H1 (cell line): ENCODE results near the gene ELMO1. TPM values are rescaled to one million over a fixed set of nuclear protein-coding genes. Genes with fewer than 3 reads are reported as not detected.

Experiments
- CTCF ChIA-PET: fragments of 300-600 bp; sonication (Branson Sonifier 250); formaldehyde crosslinking; loops from one replicate; lab custom pipeline; 2021; ENCODE audit not compliant: partially characterized antibody; lab: Charles Lee
- POLR2A ChIA-PET: fragments of 300-600 bp; sonication (Branson Sonifier 250); formaldehyde crosslinking; loops from one replicate; lab custom pipeline; 2021; ENCODE audit warnings: inconsistent platforms; ENCODE audit not compliant: partially characterized antibody; lab: Charles Lee
- DNase-seq, 2 experiments: peaks; one replicate each; pipeline versions ENCODE4 v3.0.0 to v3.0.0-alpha.2; 2010 to 2022; ENCODE audit warnings: low spot score in 2 of 2, low read depth in 1 of 2, mixed read lengths in 1 of 2
- FAIRE-seq: peaks from 2 replicates; lab custom pipeline; 2011; peaks lifted over from hg19 to GRCh38; lab: Jason Lieb, UNC
- H2AFZ ChIP-seq: 2 replicates; pipeline ENCODE4 v1.8.1; 2012; ENCODE audit warnings: low read length, inconsistent platforms
- H2AK5ac ChIP-seq: 2 replicates; pipeline ENCODE4 v1.6.1; 2013; ENCODE audit warnings: low read depth, low read length
- H2BK120ac ChIP-seq: replicated peaks from 2 replicates; pipeline ENCODE3; 2013; ENCODE audit warnings: low read depth, low read length, inconsistent platforms
- H2BK12ac ChIP-seq: 2 replicates; pipeline ENCODE4 v1.6.1; 2013; ENCODE audit warnings: low read depth, low read length
- H2BK15ac ChIP-seq: 2 replicates; pipeline ENCODE4 v1.6.1; 2013; ENCODE audit warnings: low read length
- H2BK20ac ChIP-seq: 2 replicates; pipeline ENCODE4 v1.6.1; 2013; ENCODE audit warnings: low read length
- H2BK5ac ChIP-seq: 2 replicates; pipeline ENCODE4 v1.6.1; 2013; ENCODE audit warnings: low read depth, low read length
- H3K14ac ChIP-seq: 2 replicates; pipeline ENCODE4 v1.6.1; 2013; ENCODE audit warnings: inconsistent platforms; ENCODE audit not compliant: insufficient read length
- H3K18ac ChIP-seq: 2 replicates; pipeline ENCODE4 v1.6.1; 2013; ENCODE audit warnings: low read length; ENCODE audit errors: extremely low read depth
- H3K23ac ChIP-seq: 2 replicates; pipeline ENCODE4 v1.6.1; 2013; ENCODE audit warnings: inconsistent platforms; ENCODE audit not compliant: insufficient read length
- H3K23me2 ChIP-seq: 2 replicates; pipeline ENCODE4 v1.6.1; 2013; ENCODE audit warnings: low read depth, low read length
- H3K27ac ChIP-seq: 2 replicates; pipeline ENCODE4 v1.6.1; 2011; ENCODE audit warnings: low read depth, low read length, inconsistent platforms
- H3K27me3 ChIP-seq, 4 experiments: replicated peaks in 1 of 4; 1 replicate in 1 of 4; 2 replicates in 3 of 4; pipeline versions ENCODE4 v1.6.1 to v1.8.1; 2011 to 2013; ENCODE audit warnings: low read length in 3 of 4, mild to moderate bottlenecking in 3 of 4, inconsistent platforms in 2 of 4, mixed read lengths in 2 of 4, moderate library complexity in 1 of 4; ENCODE audit not compliant: control insufficient read depth in 3 of 4, insufficient read depth in 3 of 4; ENCODE audit errors: extremely low read depth in 1 of 4
- H3K36me3 ChIP-seq, 4 experiments: 2 replicates each; pipeline versions ENCODE4 v1.6.1 to v1.8.1; 2011 to 2013; ENCODE audit warnings: mild to moderate bottlenecking in 4 of 4, low read length in 3 of 4, moderate library complexity in 2 of 4, control low read depth in 1 of 4, inconsistent platforms in 1 of 4; ENCODE audit not compliant: insufficient read depth in 4 of 4, control insufficient read depth in 2 of 4
- H3K4ac ChIP-seq: replicated peaks from 2 replicates; pipeline ENCODE3; 2013; ENCODE audit warnings: low read length, low read depth, mixed read lengths, inconsistent platforms; ENCODE audit not compliant: insufficient read length
- H3K4me1 ChIP-seq, 4 experiments: replicated peaks in 1 of 4; 1 replicate in 1 of 4; 2 replicates in 3 of 4; pipeline versions ENCODE4 v1.6.1 to v1.8.1; 2011 to 2013; ENCODE audit warnings: low read length in 3 of 4, inconsistent platforms in 2 of 4, mixed read lengths in 1 of 4; ENCODE audit not compliant: insufficient read depth in 4 of 4, control insufficient read depth in 3 of 4
- H3K4me2 ChIP-seq, 2 experiments: 2 replicates each; pipeline versions ENCODE4 v1.6.1 to v1.8.1; 2011 to 2013; ENCODE audit warnings: low read depth in 2 of 2, low read length in 2 of 2, control low read depth in 1 of 2, inconsistent platforms in 1 of 2, mild to moderate bottlenecking in 1 of 2; ENCODE audit not compliant: insufficient read depth in 1 of 2
- H3K4me3 ChIP-seq, 4 experiments: fragments of 200-600, 300-600 bp in 1 of 4; sonication (generic), shearing (Covaris generic), sonication (Bioruptor Twin) in 1 of 4; 2 replicates each; pipeline versions ENCODE4 v1.5.1 to v1.8.1; 2011 to 2016; ENCODE audit warnings: low read length in 4 of 4, low read depth in 3 of 4, control low read depth in 2 of 4, inconsistent platforms in 2 of 4, mild to moderate bottlenecking in 2 of 4, mixed read lengths in 1 of 4, moderate library complexity in 1 of 4; ENCODE audit not compliant: insufficient read depth in 2 of 4; ENCODE audit errors: extremely low read depth in 1 of 4
- H3K56ac ChIP-seq: replicated peaks from 2 replicates; pipeline ENCODE3; 2013; ENCODE audit warnings: low read depth, mild to moderate bottlenecking, mixed read lengths, low read length, inconsistent platforms; ENCODE audit not compliant: insufficient read length
- H3K79me1 ChIP-seq: 2 replicates; pipeline ENCODE4 v1.6.1; 2013; ENCODE audit warnings: low read depth, low read length, control low read depth
- H3K79me2 ChIP-seq, 2 experiments: 2 replicates each; pipeline versions ENCODE4 v1.6.1 to v1.8.1; 2012 to 2013; ENCODE audit warnings: low read length in 2 of 2, mild to moderate bottlenecking in 2 of 2, inconsistent platforms in 1 of 2; ENCODE audit not compliant: insufficient read depth in 2 of 2, control insufficient read depth in 1 of 2
- H3K9ac ChIP-seq, 4 experiments: replicated peaks in 1 of 4; 1 replicate in 1 of 4; 2 replicates in 3 of 4; pipeline versions ENCODE4 v1.6.1 to v1.8.1; 2011 to 2013; ENCODE audit warnings: low read depth in 3 of 4, low read length in 3 of 4, control low read depth in 2 of 4, mild to moderate bottlenecking in 2 of 4, moderate library complexity in 2 of 4, inconsistent platforms in 1 of 4; ENCODE audit errors: extremely low read depth in 1 of 4
- H3K9me3 ChIP-seq, 2 experiments: 2 replicates each; pipeline versions ENCODE4 v1.6.1 to v1.8.1; 2012 to 2013; ENCODE audit warnings: mild to moderate bottlenecking in 2 of 2, moderate library complexity in 2 of 2, control low read depth in 1 of 2, inconsistent platforms in 1 of 2, low read depth in 1 of 2, low read length in 1 of 2, mixed read lengths in 1 of 2; ENCODE audit not compliant: insufficient read depth in 2 of 2
- H4K20me1 ChIP-seq, 2 experiments: replicated peaks in 1 of 2; 2 replicates each; pipeline versions ENCODE3 to v1.8.1; 2011 to 2013; ENCODE audit warnings: inconsistent platforms in 2 of 2, low read length in 2 of 2, mild to moderate bottlenecking in 1 of 2; ENCODE audit not compliant: insufficient read depth in 2 of 2, control insufficient read depth in 1 of 2
- H4K5ac ChIP-seq: 2 replicates; pipeline ENCODE4 v1.6.1; 2013; ENCODE audit warnings: low read length, low read depth, mixed read lengths, inconsistent platforms; ENCODE audit not compliant: insufficient read length
- H4K8ac ChIP-seq: 2 replicates; pipeline ENCODE4 v1.8.0; 2013; ENCODE audit warnings: mild to moderate bottlenecking, moderate library complexity, low read length, inconsistent platforms; ENCODE audit not compliant: insufficient read depth; ENCODE audit errors: extremely low read depth
- H4K91ac ChIP-seq: replicated peaks from 2 replicates; pipeline ENCODE3; 2013; ENCODE audit warnings: low read length, mixed read lengths, inconsistent platforms; ENCODE audit not compliant: insufficient read length
- BCL11A ChIP-seq, 2 experiments: IDR thresholded peaks; one replicate each; pipeline ENCODE4 v1.6.1; 2011; ENCODE audit warnings: low read depth in 2 of 2, low read length in 2 of 2, mild to moderate bottlenecking in 2 of 2
- CHD2 ChIP-seq: IDR thresholded peaks from 2 replicates; pipeline ENCODE4 v1.6.1; 2012; ENCODE audit warnings: low read length, improper control_type of control experiment
- TEAD4 ChIP-seq: IDR thresholded peaks from 2 replicates; pipeline ENCODE4 v1.6.1; 2012; ENCODE audit warnings: low read depth, low read length, inconsistent platforms, mixed read lengths
- WGBS, 2 experiments: shearing (Covaris generic) in 1 of 2; methylation state at CpG; one replicate each; pipeline versions ENCODE4 v1.1.6 to v1.1.7; 2013 to 2015; ENCODE audit warnings: low lambda C conversion rate in 2 of 2, mixed read lengths in 2 of 2, inconsistent platforms in 1 of 2, low coverage in 1 of 2, missing lambda C conversion rate in 1 of 2; ENCODE audit not compliant: insufficient replicate concordance in 2 of 2, insufficient coverage in 1 of 2, insufficient read length in 1 of 2; ENCODE audit errors: extremely low coverage in 1 of 2, missing lambda C conversion rate in 1 of 2; 5-methylcytosine and 5-hydroxymethylcytosine counted together
- polyA plus RNA-seq, 7 experiments: library from polyadenylated mRNA; depleted of rRNA in 3 of 7; stranded (reverse) in 5 of 7; unstranded in 2 of 7; fragments of >200 nt in 5 of 7; fragments of 200-250 nt in 2 of 7; gene quantifications; 1 replicate in 5 of 7; 2 replicates in 1 of 7; 4 replicates in 1 of 7; pipeline versions ENCODE4 v1.2.1 to v1.2.3, GENCODE V29; 2011 to 2013; ENCODE audit warnings: missing spikeins in 2 of 7, mixed read lengths in 2 of 7
- total RNA-seq: library from RNA; stranded (reverse); fragmentation: NEBNext Ultra II Directional; extraction: Animal tissue kit (Norgen Biotek cat#: 25700); gene quantifications from 2 replicates; pipeline ENCODE4 v1.2.1, GENCODE V29; 2021

The ELMO1 gene
- total and polyA plus RNA-seq, 2 of the 8 experiments (the other 6 are each of a cell fraction or from before 2014, with no cell fraction given) = 18.4 to 21.0 TPM

DNA sequence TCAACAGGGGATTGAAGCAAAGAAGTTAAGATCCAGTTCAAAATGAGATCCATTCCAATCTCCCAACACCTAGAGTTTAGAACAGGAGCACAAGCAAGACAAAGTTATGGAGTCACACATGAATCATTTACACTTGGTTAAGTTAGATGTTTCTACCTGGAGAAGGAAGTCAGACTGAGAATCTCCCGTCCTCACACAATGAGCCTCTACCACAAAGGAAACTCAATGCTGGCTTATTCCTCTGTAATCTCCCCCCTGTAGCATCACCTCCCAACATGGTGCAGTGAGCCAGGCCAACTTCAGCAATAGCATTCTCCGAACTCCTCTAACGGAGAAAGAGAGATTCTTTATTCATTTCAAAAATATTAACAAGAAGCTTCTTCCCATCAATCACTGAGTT lies 82.2 kb downstream of the ELMO1 start:
- no peak overlapping the region for H3K56ac ChIP-seq
- CTCF ChIA-PET = no interaction called here
- H3K9me3 ChIP-seq = no peaks in the 10 kb centered on the region
- no peak overlapping the region for H2BK12ac ChIP-seq
- no peak overlapping the region for H2BK120ac ChIP-seq
- H4K91ac ChIP-seq = no peak overlapping the region
- no peak overlapping the region for H3K27ac ChIP-seq
- no peak overlapping the region for H2BK5ac ChIP-seq
- FAIRE-seq = no peak
- no peak overlapping the region for H3K4me2 ChIP-seq
- H3K79me1 ChIP-seq = no peaks in the 10 kb centered on the region
- H3K9ac ChIP-seq = no peak overlapping the region
- no peak for TF ChIP-seq TEAD4
- no peak for TF ChIP-seq CHD2
- TF ChIP-seq BCL11A (IDR thresholded peaks at IDR 0.05; ENCODE audit: low read depth in 2 of 2, low read length in 2 of 2) = no peak
- no peak overlapping the region for H4K5ac ChIP-seq
- H3K4me1 ChIP-seq = peaks cover 0 to 3% (median 0%) of the 10 kb centered on the region in 4 experiments; a peak in 1 of 7 replicates
- H4K8ac ChIP-seq = no peak overlapping the region
- H2BK20ac ChIP-seq = no peak overlapping the region
- no peaks in the 10 kb centered on the region; a peak in 1 of 4 replicates for H3K79me2 ChIP-seq
- no peak overlapping the region for H2AFZ ChIP-seq
- no peak overlapping the region for H3K18ac ChIP-seq
- H3K27me3 ChIP-seq = no peaks in the 10 kb centered on the region
- POLR2A ChIA-PET = no interaction called here
- no peak overlapping the region for H3K23ac ChIP-seq
- H3K23me2 ChIP-seq = no peaks in the 10 kb centered on the region; the same call in 1 of the 2 replicates
- H2AK5ac ChIP-seq = no peak overlapping the region
- WGBS, 2 experiments = 86% methylated on average over 3 of the region's 3 CpGs; no CpG with 5 or more reads in 1 of the 2 experiments
- DNase-seq = no peak
- no peaks in the 10 kb centered on the region for H3K36me3 ChIP-seq
- H3K14ac ChIP-seq = no peak overlapping the region
- no peaks in the 10 kb centered on the region for H4K20me1 ChIP-seq
- no peak overlapping the region for H3K4ac ChIP-seq
- H2BK15ac ChIP-seq = no peak overlapping the region
- no peak overlapping the region for H3K4me3 ChIP-seq
